Urothelium cell line (cell line): ENCODE results near the gene TSPAN4.

Experiments used
- DNase-seq: peaks from one replicate; pipeline ENCODE4 v3.0.0; 2011; ENCODE audit warnings: low spot score, mixed read lengths
- FAIRE-seq: peaks from 2 replicates; lab custom pipeline; 2011; peaks lifted over from hg19 to GRCh38; lab: Jason Lieb, UNC

Gene TSPAN4

DNA sequence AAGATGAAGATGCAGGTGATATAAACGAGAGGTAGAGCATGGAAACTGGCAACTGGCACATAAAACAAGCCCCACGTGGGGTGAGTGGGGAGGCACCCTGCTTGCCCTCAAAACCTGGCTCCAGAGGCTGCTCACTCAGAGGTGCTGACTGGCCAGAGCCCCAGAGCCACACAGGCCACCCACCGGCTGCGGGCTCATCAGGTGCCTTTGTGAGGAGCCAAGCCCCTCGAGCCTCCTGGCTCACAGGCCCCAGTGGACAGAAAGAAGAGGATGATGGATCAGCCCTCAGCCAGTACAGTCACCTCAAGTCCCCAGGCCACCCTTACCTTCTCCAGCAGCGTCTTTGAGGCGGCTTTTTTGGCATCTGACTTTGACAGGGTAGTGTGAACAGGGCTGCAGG, 61.7 kb downstream of the TSPAN4 start:
- DNase-seq (no peak), FAIRE-seq (no peak)

DNA sequence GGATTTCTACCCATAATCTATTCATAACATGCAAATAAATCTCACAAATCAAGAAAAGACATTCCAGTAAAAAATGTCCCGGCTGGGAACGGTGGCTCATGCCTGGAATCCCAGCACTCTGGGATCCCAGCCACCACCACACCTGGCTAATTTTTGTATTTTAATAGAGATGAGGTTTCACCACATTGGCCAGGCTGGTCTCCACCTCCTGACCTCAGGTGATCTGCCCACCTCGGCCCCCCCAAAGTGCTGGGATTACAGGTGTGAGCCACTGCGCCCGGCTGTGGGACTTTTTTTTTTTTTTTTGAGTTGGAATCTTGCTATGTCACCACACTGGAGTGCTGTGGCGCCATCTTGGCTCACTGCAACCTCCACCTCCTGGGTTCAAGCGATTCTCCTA, 63.3 kb downstream of the TSPAN4 start:
- no peak for FAIRE-seq

DNA sequence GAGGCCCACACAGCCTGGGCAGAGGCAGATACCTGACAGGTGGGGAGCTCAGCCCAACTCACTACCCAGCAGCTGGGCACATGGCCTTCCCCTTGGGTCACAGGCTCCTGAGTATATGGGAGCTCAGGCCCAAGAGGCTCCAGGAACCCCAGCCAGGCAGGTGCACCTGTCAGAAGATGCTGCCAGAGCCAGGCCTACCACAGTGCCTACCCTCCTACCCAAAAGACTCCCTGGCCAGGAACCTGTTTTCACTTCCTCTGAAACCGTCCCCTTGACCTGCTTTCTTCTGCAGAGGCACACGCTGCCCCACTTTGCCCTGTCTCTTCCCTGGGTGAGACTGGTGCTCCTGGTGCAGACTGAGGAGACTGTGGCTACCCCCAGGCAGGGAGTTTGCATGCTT, 65.0 kb downstream of the TSPAN4 start:
- no peak for FAIRE-seq
- DNase-seq = no peak

More for the DNA sequence above, 63.3 kb downstream of the TSPAN4 start:
- DNase-seq = no peak

DNA sequence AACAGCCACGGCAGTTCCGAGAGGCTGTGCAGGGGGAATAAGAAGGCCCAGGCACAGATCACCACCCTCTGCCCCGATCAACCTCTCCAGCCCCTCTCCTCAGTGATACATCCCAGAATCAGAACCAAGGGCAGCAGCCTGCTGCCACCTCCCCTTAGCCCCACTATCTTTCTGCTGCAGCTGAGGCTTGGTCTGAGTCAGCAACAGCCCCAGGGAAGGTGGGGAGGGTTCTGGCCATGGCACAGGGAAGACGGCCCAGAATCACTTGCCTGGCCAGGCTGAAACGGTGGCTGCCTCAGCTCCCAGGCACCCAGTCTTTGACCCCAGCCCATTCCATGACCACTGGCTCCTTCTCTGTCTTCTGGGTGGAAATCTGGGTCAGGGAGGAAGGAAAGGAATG, 65.6 kb downstream of the TSPAN4 start:
- DNase-seq = no peak
- FAIRE-seq = no peak

DNA sequence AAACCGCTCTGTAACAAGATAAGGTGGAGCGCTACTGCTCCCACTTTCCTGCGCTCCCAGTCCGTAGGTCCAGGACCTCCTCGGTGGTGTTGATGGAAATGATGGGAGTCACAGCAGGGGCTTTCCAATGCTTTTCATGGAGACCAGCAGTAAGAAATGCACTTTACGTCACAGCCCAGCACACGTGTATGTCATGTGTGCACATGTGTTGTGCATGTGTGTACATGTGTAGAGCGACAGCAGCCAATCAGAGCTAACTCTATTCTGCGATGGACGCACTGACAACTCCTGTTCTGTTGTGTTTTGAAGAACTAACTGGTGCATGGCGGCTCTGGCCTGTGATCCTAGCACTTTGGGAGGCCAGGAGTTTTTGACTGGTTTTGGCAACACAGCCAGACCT, 66.8 kb downstream of the TSPAN4 start:
- no peak for DNase-seq
- no peak for FAIRE-seq

DNA sequence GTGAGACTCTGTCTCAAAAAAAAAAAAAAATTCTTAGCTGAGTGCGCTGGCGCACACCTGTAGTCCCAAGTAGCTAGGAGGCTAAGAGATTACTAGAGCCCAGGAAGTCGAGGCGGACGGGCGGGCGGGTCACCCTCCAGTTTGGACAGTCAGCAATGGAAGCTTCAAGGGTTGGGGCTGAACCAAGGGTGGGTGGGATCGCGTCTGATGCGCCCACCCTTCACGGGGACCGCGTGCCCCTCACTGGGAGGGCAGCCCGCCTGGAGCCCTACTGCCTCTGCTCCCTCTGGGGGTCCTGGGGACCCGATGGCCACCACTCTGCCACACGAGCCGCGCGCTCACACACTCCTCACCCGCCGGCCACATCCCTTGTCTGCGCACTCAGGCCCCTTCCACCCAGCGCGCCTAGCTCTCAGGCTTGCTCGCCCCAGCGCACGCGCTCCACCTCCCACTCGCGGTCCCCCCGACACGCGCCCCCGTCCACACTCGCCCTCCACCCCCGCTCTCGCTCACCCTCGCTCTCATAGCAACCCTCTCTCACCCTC, 67.5 kb downstream of the TSPAN4 start:
- no peak for DNase-seq
- no peak for FAIRE-seq

DNA sequence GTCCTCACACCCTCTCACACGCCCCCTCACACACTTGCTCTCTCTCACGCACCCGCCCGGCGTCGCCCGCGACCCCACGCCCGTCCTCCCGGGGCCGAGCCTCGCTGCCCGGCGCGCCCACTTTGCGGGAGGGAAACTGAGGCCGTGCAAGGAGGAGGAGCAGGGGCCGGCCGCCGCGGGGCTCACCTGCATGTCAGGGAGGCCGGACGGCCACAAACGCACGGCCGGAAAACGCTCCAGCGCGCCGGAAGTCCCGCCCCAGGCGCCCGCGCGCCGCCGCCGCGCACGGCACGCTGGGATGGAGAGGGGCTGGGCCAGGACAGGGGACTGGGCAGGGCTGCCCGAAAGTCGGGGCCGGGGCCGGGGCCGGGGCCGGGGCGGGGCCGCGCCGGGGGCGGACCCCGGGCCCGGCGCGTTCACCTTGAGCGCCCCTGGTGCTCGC, 68.0 kb downstream of the TSPAN4 start, which contains the start of gene CHID1:
TSS of gene CHID1 (minus strand) at position 222 of the 442 bp plus-strand sequence. CDS start 5,994 bp downstream, outside the sequence.
- no peak for FAIRE-seq

DNA sequence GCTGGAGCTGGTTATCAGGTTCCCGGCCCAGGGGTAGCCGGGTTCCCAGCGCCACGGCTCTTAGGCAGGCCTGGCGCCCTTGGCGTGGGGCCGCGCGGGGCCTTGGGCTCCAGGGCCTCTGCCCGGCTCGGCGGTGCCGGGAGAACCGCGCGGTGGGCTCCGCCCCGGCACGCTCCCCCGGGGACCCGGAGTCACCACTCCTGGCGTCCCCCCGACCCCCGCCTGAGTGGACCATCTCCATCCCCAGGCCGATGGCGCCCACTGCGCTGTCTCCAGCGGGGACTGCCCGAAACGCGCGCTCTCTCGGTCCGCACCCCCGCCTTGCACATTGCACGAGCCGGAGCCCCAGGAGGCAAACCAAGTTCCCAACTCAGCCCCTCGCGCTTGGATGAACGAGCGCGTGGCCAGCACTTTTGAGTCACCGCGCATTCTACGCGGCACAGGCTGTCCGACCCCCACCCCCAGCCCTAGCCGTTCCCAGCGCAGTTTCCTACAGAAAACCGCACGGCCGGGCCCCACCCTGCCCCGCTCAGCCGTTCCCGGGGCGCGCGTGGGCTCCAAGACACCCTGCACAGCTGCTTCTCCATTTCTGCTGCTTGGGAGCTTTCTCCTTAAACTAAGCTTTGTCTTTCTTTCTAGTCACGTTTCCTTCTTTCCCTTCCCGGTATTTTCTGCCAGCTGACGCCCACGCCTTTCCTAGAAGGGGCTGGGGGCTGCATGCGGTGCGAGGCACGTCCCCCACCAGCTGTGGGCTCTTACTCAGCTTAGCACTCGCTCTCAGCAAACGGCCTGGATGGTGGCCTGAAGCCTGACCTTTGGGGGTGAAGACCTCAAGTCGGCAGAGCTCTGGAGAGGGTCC, 68.6 kb downstream of the TSPAN4 start:
- DNase-seq (no peak), FAIRE-seq (no peak)

More for the DNA sequence above, 68.0 kb downstream of the TSPAN4 start, which contains the start of gene CHID1:
- peak; percentile 95 for DNase-seq

DNA sequence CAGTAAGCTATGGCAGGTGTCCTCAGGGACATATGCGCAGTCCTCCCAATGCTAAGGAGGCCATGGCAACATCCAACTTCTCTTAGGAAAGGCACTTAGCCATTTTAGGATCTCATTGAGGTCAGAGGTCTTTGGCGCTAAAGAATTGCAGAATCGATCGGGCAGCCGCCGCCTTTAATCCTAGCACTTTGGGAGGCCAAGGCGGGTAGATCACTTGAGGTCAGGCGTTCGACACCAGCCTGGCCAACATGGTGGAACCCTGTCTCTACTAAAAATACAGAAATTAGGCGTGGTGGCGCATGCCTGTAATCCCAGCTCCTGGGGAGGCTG, 69.2 kb downstream of the TSPAN4 start:
- no peak for FAIRE-seq
- DNase-seq = no peak

DNA sequence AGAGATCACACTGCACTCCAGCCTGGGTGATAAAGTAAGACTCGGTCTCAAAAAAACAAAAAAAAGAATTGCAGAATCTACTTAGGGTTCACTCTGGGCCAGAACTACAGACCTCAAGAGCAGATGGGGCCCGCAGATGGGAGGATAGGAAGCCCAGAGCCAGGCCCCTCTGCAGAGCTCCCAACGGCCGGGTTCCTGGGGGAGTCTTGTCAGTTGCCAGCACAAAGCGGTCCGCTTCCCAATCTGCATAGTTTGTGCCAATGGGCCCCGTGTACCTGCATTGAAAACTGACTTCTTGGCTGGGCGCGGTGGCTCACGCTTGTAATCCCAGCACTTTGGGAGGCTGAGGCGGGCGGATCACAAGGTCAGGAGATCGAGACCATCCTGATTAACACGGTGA, 69.6 kb downstream of the TSPAN4 start:
- DNase-seq (no peak), FAIRE-seq (no peak)

DNA sequence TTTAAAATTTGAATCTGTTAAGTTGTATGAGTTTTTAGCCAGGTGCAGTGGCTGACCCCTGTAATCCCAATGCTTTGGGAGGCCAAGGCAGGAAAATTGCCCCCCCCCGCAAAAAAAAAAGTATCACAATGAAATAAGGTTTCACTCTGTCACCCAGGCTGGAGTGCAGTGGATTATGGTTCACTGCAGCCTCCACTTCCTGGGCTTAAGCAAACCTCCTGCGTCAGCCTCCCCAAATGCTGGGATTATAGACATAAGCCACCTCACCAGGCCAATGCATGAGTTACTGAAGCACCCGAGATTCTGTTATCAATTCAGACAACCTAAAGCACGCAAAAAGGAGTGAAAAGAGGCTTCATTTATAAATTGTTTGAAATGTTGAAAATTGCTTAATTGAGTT, 70.4 kb downstream of the TSPAN4 start:
- no peak for FAIRE-seq
- no peak for DNase-seq

DNA sequence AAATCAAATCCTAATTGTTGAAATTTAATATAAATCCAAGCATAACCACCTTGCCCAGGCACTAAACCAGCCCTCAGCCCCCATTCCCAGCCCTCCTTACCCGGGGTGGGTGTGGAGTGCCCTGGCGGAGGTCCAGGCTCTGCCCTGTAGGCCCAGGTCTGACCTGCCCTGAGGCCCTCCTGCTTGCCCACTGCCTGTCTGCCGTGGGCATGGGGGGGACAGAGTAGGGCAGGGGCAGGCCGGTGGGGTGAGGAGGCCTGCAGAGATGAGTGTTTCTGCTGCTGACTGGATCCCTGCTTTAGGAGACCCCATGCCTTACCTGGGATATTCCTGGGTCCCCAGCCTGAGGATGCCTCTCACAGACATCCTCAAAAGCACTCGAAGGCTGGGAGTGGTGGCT, 71.6 kb downstream of the TSPAN4 start:
- DNase-seq = no peak
- FAIRE-seq = no peak

DNA sequence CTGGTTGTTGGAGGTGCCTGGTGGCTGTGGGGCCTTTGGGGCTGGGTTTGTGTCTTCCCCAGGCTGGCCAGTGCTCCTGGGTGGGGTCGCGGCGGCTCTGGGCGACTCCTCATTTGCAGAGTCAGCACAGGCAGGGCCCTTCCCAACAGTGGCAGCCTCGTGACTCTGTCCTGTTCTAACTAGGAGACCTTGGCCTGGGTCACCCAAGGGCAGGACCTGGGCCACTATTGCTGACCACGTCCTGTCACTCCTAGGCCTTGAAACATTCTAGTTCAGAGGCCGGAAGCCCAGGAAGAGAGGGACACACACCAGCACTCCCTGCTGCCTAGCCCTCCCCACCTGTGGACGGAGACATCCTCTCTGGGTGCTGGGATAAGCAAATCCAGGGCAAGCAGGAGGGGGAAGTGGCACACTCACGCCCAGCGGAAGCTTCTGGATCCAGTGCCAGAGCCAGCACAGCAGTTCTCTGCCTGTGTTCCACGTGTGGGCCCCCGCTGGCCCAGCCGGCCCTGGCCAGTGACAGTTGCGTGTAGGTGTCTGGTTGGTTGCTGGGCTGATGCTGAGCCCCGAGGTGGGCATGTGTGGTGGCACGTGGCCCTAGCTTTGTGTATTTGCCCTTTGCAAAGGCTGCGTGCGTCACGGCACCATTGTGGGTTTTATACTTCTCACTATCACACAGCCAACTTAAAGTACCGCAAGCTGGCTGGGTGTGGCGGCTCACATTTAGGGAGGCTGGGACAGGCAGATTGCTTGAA, 72.3 kb downstream of the TSPAN4 start:
- no peak for FAIRE-seq
- DNase-seq = no peak
